Activated CD8-positive, alpha-beta T cell treated with anti-CD3 and anti-CD28 coated beads, Interleukin-2, amount 10 ng/mL, durations not matched to agents 7 days and 5 days (primary cell): ENCODE results near the gene OMP. TPM values are rescaled to one million over a fixed set of nuclear protein-coding genes. Genes with fewer than 3 reads are reported as not detected.

Source experiments
- ATAC-seq: fragments of 150-1000 bp; cut with Tn5 transposase; one replicate; pipeline ENCODE4 v1.10.0; 2021; ENCODE audit warnings: moderate library complexity
- CTCF ChIA-PET: fragments of 350-600 bp; sonication (Branson Sonifier 250); formaldehyde crosslinking; loops from one replicate; lab custom pipeline; 2021; ENCODE audit warnings: antibody characterized with exemption; lab: Charles Lee
- POLR2A ChIA-PET: fragments of 350-600 bp; sonication (Branson Sonifier 250); formaldehyde crosslinking; loops from one replicate; lab custom pipeline; 2021; ENCODE audit warnings: antibody characterized with exemption; lab: Charles Lee
- DNase-seq: peaks from one replicate; pipeline ENCODE4 v3.0.0-alpha.2; 2020
- H3K27ac Mint-ChIP-seq: one replicate; pipeline ENCODE4 v1.8.0; 2021; ENCODE audit warnings: mild to moderate bottlenecking, mixed read lengths
- H3K27me3 Mint-ChIP-seq: one replicate; pipeline ENCODE4 v1.8.0; 2021; ENCODE audit warnings: low read depth, mixed read lengths
- H3K36me3 Mint-ChIP-seq: one replicate; pipeline ENCODE4 v1.8.0; 2021; ENCODE audit warnings: low read depth, mixed read lengths
- H3K4me1 Mint-ChIP-seq: one replicate; pipeline ENCODE4 v1.8.0; 2021; ENCODE audit warnings: low read depth, mixed read lengths
- H3K4me3 Mint-ChIP-seq: one replicate; pipeline ENCODE4 v1.8.0; 2021; ENCODE audit warnings: mild to moderate bottlenecking, mixed read lengths
- H3K9me3 Mint-ChIP-seq: one replicate; pipeline ENCODE4 v1.8.0; 2022; ENCODE audit warnings: mixed read lengths; ENCODE audit not compliant: insufficient read depth
- total RNA-seq, 2 experiments: library from RNA; stranded (reverse); gene quantifications; one replicate each; pipeline ENCODE4 v1.2.3, GENCODE V29; 2021

The OMP gene
- total RNA-seq, 2 experiments from 2014 or later: not detected

DNA sequence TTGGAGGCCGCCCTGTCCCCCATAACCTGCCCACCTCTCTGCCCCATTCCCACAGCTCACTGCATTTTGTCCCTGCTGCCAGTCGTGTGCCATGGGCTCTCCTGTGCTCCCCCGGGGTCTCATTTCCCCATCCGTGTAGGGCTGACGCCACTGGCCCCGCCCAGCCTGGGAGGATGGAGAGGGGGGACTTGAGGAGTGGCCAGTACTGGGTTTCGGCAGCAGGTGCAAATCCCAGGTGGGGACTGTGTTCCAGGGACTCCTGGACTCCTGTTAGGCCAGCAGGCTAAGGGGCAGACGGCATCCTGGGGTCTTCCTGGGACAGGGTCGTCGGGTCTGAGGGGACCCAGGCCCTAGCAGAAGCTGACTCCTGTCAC lies 24.2 kb downstream of the OMP start:
- CTCF ChIA-PET: interaction anchor here (0.7 to 7.5 kb wide), 42 partner anchors 8 to 508 kb away, joined by 3 to 143 read pairs (median 6); no protein-coding TSS in a partner anchor
- ATAC-seq: no peak
- peaks cover 11% of the 10 kb centered on the region for H3K4me1 Mint-ChIP-seq
- no peak overlapping the region for H3K4me3 Mint-ChIP-seq
- POLR2A ChIA-PET: no interaction called here
- no peaks in the 10 kb centered on the region for H3K36me3 Mint-ChIP-seq
- no peaks in the 10 kb centered on the region for H3K9me3 Mint-ChIP-seq
- H3K27ac Mint-ChIP-seq: no peak overlapping the region
- H3K27me3 Mint-ChIP-seq: peaks cover 8% of the 10 kb centered on the region
- DNase-seq: no peak

GRCh38 chr11:77127235-77127911 lies 24.7 kb downstream of the OMP start:
- Mint-ChIP-seq H3K27ac (no peak overlapping the region), H3K4me3 (peak overlapping the region; percentile 28), H3K27me3 (peaks cover 8% of the 10 kb centered on the region), H3K9me3 (no peaks in the 10 kb centered on the region), H3K4me1 (peaks cover 11% of the 10 kb centered on the region), H3K36me3 (no peaks in the 10 kb centered on the region)
- ATAC-seq: peak; percentile 77
- POLR2A ChIA-PET: no interaction called here
- CTCF ChIA-PET: interaction anchor here (0.7 to 7.5 kb wide), 44 partner anchors 9 to 508 kb away, joined by 3 to 143 read pairs (median 5); no protein-coding TSS in a partner anchor
- DNase-seq: peak; percentile 60

DNA sequence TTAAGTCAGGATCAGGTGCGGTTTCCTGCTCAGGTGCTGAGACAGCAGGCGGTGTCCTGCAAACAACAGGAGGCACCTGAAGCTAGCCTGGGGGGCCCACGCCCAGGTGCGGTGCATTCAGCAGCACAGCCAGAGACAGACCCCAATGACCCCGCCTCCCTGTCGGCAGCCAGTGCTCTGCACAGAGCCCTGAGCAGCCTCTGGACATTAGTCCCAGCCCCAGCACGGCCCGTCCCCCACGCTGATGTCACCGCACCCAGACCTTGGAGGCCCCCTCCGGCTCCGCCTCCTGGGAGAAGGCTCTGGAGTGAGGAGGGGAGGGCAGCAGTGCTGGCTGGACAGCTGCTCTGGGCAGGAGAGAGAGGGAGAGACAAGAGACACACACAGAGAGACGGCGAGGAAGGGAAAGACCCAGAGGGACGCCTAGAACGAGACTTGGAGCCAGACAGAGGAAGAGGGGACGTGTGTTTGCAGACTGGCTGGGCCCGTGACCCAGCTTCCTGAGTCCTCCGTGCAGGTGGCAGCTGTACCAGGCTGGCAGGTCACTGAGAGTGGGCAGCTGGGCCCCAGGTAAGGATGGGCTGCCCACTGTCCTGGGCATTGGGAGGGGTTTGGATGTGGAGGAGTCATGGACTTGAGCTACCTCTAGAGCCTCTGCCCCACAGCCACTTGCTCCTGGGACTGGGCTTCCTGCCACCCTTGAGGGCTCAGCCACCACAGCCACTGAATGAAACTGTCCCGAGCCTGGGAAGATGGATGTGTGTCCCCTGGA lies 25.5 kb downstream of the OMP start, which contains the start of gene MYO7A:
TSS of gene MYO7A (plus strand) at position 327 of the 772 bp plus-strand sequence. CDS start 2,389 bp downstream, outside the sequence.
- ATAC-seq: no peak
- H3K27me3 Mint-ChIP-seq: peaks cover 10% of the 10 kb centered on the region
- POLR2A ChIA-PET: no interaction called here

GRCh38 chr11:77129069-77129841 lies 26.6 kb downstream of the OMP start:
- Mint-ChIP-seq H3K27me3 (peaks cover 10% of the 10 kb centered on the region), H3K4me3 (no peak overlapping the region), H3K36me3 (no peaks in the 10 kb centered on the region), H3K4me1 (peaks cover 11% of the 10 kb centered on the region), H3K9me3 (no peaks in the 10 kb centered on the region), H3K27ac (no peak overlapping the region)
- ChIA-PET CTCF (interaction anchor here (3.3 to 7.5 kb wide), 3 partner anchors 12 to 419 kb away, joined by 23 to 143 read pairs (median 26); no protein-coding TSS in a partner anchor), POLR2A (interaction anchor here (0.6 kb wide), 1 partner anchor 337 kb away, joined by 4 read pairs; no protein-coding TSS in a partner anchor)
- no peak for ATAC-seq
- DNase-seq: no peak

More for the DNA sequence above, 25.5 kb downstream of the OMP start, which contains the start of gene MYO7A:
- H3K36me3 Mint-ChIP-seq: no peaks in the 10 kb centered on the region
- H3K4me3 Mint-ChIP-seq: peak within 1 kb of the TSS; percentile 28
- CTCF ChIA-PET: interaction anchor here (0.7 to 7.5 kb wide), 32 partner anchors 8 to 491 kb away, joined by 3 to 143 read pairs (median 7); no protein-coding TSS in a partner anchor
- no peak for DNase-seq
- H3K9me3 Mint-ChIP-seq: no peaks in the 10 kb centered on the region
- H3K27ac Mint-ChIP-seq: no peak within 1 kb of the TSS
- H3K4me1 Mint-ChIP-seq: peaks cover 11% of the 10 kb centered on the region

GRCh38 chr11:77129842-77130756 lies 27.5 kb downstream of the OMP start:
- H3K36me3 Mint-ChIP-seq: no peaks in the 10 kb centered on the region
- H3K27ac Mint-ChIP-seq: no peak overlapping the region
- H3K4me1 Mint-ChIP-seq: peaks cover 11% of the 10 kb centered on the region
- ATAC-seq (no peak), DNase-seq (no peak)
- peaks cover 11% of the 10 kb centered on the region for H3K27me3 Mint-ChIP-seq
- H3K4me3 Mint-ChIP-seq: no peak overlapping the region
- ChIA-PET CTCF (interaction anchor here (1.3 to 7.5 kb wide), 3 partner anchors 10 to 83 kb away, joined by 3 to 143 read pairs (median 4); no protein-coding TSS in a partner anchor), POLR2A (interaction anchor here (0.6 kb wide), 1 partner anchor 337 kb away, joined by 4 read pairs; no protein-coding TSS in a partner anchor)
- H3K9me3 Mint-ChIP-seq: no peaks in the 10 kb centered on the region

DNA sequence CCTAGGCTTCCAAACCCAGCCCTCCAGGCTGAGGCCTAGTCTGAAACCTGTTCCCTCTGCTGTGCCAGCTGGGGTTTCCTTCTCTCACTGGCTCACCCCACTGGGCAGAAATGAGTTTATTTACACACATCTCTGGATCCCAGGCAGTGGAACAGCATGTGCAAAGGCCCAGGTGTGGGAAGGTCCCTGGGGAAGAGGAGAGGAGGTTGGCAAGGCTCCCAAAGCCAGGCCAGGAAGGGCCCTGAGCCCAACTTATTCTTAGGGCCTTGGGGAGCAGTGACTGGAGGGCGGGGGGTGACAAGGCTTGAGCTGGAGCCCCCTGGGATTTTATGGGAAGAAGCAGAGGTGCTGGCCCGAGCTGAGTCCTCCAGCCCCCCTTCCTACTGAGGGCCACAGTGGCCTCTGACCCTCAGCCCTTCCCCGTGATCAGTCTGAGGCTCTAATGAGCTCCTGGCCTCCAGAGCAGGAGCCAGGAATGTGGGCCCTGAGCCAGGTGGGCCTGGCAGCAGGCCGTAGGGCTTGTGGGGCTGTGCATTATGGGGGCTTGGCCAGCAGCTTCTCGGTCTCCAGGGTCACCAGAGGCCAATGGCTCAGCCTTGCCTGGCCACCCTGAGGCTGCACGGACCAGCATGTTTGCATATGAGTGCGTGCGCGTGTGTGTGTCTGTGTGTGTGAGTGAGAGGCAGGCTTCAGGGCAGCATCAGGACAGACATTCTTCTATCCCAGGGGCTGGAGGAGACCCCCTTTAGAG lies 28.3 kb downstream of the OMP start:
- DNase-seq (no peak), ATAC-seq (no peak)
- ChIA-PET POLR2A (no interaction called here), CTCF (interaction anchor here (1.3 to 7.5 kb wide), 3 partner anchors 10 to 84 kb away, joined by 3 to 143 read pairs (median 4); no protein-coding TSS in a partner anchor)
- Mint-ChIP-seq H3K27me3 (peaks cover 17% of the 10 kb centered on the region), H3K9me3 (no peaks in the 10 kb centered on the region), H3K4me3 (no peak overlapping the region), H3K27ac (no peak overlapping the region), H3K36me3 (no peaks in the 10 kb centered on the region), H3K4me1 (peaks cover 11% of the 10 kb centered on the region)

DNA sequence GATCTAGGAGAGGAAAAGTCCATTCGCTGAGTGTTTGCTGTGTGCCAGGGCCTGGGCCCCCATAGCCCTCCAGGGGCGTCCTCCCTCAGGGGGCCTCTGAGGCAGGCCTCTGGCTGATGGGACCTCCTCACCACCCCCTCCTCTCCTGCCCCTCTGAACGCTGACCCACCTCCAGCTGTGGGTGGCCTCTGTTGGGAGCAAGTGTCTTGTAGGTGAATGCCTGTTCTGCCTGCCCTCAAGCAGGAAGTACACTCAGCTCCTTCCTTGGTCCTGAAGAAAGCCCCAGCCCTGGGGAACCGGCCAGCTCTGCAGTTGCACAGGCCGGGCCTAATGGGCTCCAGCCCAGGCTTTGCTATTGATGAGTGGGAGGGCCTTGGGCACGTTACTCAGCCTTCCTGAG lies 28.9 kb downstream of the OMP start:
- ATAC-seq: no peak
- H3K9me3 Mint-ChIP-seq: no peaks in the 10 kb centered on the region
- no peak overlapping the region for H3K27ac Mint-ChIP-seq
- ChIA-PET POLR2A (no interaction called here), CTCF (interaction anchor here (1.4 to 7.5 kb wide), 2 partner anchors 55 to 84 kb away, joined by 4 to 143 read pairs; no protein-coding TSS in a partner anchor)
- no peak for DNase-seq
- peaks cover 7% of the 10 kb centered on the region for H3K4me1 Mint-ChIP-seq
- H3K36me3 Mint-ChIP-seq: no peaks in the 10 kb centered on the region
- no peak overlapping the region for H3K4me3 Mint-ChIP-seq
- H3K27me3 Mint-ChIP-seq: peaks cover 23% of the 10 kb centered on the region

- Mint-ChIP-seq H3K4me1 (no peaks in the 10 kb centered on the region), H3K4me3 (no peak overlapping the region), H3K36me3 (no peaks in the 10 kb centered on the region), H3K27me3 (peaks cover 42% of the 10 kb centered on the region), H3K27ac (no peak overlapping the region), H3K9me3 (no peaks in the 10 kb centered on the region)
- ATAC-seq (no peak), DNase-seq (no peak)
- ChIA-PET CTCF (interaction anchor here (2.3 kb wide), 1 partner anchor 8 kb away, joined by 17 read pairs; no protein-coding TSS in a partner anchor), POLR2A (no interaction called here)
Observed at GRCh38 chr11:77135069-77135468, 32.4 kb downstream of the OMP start.

DNA sequence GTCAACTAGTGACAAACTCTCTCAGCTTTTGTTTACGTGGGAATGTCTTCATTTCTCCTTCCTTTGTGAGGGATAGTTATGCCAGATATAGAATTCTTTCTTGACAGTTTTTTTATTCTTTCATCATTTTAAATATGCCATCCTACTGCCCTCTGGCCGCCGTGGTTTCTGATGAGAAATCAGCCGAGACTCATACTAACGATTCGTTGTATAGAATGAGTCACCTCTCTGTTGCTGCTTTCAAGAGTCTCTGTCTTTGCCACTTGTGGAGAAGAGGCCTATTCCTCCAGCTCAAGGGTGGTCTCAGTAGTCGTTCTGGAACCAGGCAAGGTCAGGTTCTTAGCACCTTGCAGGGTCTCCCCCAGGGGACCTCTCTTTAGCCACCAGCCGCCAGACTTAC lies 33.4 kb downstream of the OMP start:
- no peak overlapping the region for H3K4me3 Mint-ChIP-seq
- no peak for DNase-seq
- peaks cover 48% of the 10 kb centered on the region for H3K27me3 Mint-ChIP-seq
- ChIA-PET POLR2A (no interaction called here), CTCF (interaction anchor here (0.6 to 2.3 kb wide), 2 partner anchors 9 to 322 kb away, joined by 3 to 17 read pairs; no protein-coding TSS in a partner anchor)
- H3K4me1 Mint-ChIP-seq: no peaks in the 10 kb centered on the region
- H3K36me3 Mint-ChIP-seq: no peaks in the 10 kb centered on the region
- H3K9me3 Mint-ChIP-seq: no peaks in the 10 kb centered on the region
- no peak for ATAC-seq
- H3K27ac Mint-ChIP-seq: no peak overlapping the region
